ENCODE data around the gene ZCCHC3.
"Not testable (repeated sequence)": the region's sequence is repeated elsewhere in the genome, so short reads cannot be mapped to it uniquely, and the experiment has no call there.

ZCCHC3 gene

DNA sequence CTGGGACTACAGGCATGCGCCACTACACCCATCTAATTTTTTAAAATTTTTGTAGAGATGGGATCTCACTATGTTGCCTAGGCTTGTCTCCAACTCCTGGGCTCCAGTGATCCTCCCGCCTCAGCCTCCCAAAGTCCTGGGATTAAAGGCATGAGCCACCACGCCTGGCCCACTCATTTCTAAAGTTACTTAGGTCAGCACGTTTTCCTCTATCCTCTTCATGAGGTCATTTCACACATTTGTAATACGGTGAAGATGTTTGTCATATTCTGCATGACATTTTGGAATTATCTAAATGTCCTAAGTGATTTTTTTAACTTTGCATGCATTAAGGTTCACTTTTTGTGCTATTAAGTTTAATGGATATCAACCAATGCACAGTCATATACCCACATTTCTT, 16.0 kb downstream of the ZCCHC3 start:
- no peak for DNase-seq (ENCODE audit: low read depth)

DNA sequence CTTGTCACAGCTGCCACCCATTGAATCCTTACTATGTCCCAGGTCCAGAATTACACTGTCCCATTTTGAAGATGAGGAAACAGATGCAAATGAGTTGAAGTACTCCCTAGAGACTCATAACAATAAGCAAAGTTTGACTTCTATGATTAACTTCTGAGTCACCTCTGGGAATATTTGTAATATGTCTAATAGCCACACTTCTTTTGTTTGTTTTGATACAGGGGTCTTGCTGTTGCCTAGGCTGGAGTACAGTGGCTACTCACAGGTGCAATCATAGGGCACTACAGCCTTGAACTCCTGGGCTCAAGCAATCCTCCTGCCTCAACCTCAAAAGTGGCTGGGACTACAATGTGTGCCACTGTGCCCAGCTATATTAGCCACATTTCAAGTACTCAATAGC, 16.6 kb downstream of the ZCCHC3 start:
- no peak for DNase-seq (ENCODE audit: low read depth)

DNA sequence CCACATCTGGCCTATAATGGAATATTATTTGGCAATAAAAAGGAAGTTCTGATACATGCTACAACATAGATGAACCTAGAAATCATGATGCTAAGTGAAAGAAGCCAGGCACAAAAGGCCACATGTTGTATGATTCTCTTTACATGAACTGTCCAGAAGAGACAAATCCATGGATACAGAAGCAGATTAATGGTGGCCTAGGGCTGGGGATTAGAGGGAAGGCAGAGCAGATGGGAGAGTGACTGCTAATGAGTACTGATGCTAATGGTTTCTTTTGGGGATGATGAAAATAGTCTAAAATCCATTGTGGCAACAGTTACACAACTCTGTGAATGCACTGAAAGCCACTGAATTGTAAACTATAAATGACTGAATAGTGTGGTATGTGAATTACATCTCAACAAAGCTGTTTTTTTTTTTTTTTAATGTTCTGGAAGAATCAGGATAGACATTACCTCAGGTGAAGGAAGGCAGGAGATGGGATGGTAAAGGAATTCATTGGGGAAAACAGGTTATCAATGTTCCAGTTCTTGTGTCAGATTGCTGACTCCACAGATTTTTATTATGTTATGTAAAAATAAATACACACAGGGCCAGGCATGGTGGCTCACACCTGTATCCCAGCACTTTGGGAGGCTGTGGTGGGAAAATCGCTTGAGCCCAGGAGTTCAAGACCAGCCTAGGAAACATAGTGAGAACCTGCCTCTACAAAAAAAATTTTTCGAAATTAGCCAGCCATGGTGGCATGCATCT, 19.1 kb downstream of the ZCCHC3 start:
- no peak for DNase-seq (ENCODE audit: low read depth)

DNA sequence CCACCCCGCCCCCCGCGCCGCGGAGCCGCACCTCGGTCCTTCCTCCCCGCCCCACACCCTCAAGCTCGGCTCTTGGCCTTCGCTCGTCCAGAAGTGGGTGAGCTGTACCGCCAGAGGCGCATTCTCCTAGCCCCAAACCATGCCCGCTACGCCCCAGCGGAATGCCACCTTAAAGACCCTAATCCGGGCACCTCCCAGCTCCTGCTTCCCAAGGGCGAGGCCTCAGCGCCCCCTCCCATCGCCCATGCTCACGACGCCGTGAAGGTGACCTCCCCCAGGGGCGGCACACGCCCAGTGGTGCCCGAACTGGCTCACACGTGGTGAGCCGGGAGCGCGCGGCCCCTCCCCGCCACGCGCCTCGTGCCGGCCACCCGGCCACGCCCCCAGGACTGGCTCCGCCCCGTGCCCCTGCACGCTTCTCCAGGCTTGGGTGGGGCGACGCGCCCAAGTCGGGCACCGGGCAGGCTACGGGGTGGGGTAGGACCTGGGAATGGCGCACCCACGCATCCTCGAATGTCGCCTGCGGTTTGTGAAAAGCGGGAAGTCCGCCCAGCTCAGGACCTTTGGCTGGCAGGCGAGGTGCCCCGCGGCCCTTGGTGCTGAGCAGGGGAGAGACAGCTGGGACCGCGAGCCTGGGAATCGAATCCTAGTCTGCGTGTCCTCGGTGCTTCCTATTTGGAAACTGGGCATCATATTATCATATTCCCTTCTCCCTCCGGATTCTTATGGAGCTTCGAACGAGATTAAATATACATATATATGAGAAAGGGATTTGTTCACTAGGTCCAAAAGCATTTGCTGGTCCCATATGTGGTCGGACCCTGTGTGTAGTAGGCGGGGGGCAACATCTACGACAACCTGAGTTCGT, 27.0 kb downstream of the ZCCHC3 start:
- DNase-seq (ENCODE audit: low read depth) = peak; percentile 82

DNA sequence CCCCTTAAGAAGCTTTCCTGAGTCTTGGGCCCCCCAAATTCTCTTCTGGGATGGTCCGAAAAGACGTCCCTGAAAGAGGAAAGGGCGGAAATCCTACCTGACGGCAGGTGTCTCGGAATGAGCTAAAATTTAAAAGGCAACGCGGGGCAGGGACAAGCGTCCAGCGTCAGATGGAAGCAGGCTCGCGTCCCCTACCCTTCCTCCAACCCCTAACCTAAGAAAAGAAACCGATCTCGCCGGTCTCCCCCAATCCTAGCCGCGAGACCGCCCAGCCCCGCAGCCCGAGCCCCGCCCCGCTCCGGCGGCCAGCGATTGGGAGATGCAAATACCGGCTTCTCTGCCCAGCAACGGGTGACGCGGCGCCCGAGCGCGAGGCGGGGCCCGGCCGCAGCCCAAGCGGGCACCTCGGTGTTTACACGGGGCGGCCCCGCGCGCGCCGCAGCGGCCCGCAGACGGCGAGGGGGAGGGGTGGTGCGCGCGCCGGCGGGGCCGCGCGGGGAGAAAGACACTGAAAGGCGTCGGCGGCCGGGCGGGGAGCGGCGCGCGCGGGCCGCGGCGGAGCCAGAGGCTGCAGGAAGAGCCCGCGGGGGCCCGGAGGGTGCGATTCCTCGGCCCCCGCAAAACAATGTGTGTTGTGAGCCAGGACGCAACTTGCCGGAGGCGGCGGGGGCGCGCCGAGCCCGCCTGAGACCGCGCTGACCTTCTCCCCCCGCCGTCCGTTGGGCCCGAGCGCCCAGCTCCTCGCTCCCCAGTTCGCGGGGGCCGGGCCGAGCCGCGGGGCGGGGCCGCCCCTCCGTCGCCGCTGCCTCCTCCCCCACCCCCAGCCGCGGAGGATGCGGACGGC, 27.9 kb downstream of the ZCCHC3 start, which contains the start of gene SOX12:
SOX12 (plus strand) TSS at position 508 of the 844 bp plus-strand sequence. CDS start 373 bp downstream, outside the sequence.
- peak; percentile 96 for DNase-seq (ENCODE audit: low read depth)

DNA sequence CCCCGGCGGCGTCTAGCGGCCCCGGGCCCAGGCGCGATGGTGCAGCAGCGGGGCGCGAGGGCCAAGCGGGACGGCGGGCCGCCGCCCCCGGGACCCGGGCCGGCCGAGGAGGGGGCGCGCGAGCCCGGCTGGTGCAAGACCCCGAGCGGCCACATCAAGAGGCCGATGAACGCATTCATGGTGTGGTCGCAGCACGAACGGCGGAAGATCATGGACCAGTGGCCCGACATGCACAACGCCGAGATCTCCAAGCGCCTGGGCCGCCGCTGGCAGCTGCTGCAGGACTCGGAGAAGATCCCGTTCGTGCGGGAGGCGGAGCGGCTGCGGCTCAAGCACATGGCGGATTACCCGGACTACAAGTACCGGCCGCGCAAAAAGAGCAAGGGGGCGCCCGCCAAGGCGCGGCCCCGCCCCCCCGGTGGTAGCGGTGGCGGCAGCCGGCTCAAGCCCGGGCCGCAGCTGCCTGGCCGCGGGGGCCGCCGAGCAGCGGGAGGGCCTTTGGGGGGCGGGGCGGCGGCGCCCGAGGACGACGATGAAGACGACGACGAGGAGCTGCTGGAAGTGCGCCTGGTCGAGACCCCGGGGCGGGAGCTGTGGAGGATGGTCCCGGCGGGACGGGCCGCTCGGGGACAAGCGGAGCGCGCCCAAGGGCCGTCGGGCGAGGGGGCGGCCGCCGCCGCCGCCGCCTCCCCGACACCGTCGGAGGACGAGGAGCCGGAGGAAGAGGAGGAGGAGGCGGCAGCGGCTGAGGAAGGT, 28.7 kb downstream of the ZCCHC3 start:
- no peak for DNase-seq (ENCODE audit: low read depth)

DNA sequence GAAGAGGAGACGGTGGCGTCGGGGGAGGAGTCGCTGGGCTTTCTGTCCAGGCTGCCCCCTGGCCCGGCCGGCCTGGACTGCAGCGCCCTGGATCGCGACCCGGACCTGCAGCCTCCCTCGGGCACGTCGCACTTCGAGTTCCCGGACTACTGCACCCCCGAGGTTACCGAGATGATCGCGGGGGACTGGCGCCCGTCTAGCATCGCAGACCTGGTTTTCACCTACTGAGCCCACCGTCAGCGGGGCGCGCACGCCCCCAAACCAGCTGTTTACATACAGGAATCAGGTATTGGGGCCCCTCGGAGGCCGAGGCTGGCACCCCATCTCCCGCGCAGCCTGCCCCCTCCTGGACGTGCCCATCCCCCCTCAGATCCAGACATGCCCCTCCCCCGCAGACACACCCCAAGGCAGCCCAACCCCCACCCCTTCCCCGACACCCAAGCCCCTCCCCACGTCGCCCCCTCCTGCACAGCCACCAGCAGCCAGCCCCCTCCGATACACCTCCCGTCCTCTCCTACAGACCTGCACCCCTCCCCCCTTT, 29.3 kb downstream of the ZCCHC3 start:
- no peak for DNase-seq (ENCODE audit: low read depth)

DNA sequence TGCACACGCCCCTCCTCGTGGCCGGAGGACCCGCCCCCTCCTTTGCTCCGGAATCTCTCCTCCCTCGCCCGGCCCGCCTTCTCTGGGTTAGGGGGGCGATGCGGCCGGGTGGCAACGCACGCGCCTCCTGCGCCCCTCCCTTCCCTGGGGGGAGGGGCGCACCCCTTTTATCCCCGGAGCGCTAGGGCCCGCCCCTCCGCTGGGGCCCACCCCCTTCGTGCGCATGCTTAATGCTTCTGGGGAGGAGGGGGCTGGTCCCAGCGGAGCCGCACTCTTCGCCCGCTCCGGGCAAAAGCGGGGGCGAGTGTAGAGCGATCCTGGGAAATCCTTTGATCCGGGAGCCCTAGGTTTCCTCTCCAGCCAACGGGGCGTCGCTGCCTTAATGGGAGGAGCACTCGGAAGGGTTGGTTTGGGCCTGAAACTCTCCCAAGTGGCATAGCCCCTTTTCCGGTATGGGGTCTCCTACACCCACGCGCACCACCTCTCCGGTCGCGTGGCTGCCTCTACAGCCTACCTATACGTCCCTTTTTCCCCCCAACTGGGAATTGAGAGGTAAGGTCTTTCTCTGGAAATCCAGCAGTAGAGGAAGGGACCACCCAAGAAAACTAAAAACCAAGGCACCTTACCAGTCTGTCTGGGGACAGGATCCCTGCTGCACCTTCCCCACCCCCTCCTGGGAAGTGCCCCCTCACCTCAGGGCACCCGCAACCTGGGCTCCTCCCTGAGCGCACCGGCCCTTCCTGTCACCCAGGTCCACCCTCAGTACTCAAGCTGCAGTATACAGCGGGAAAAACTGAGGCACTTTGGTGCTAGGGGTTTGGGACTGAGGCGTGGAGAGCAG, 30.0 kb downstream of the ZCCHC3 start:
- DNase-seq (ENCODE audit: low read depth) = peak; percentile 53

DNA sequence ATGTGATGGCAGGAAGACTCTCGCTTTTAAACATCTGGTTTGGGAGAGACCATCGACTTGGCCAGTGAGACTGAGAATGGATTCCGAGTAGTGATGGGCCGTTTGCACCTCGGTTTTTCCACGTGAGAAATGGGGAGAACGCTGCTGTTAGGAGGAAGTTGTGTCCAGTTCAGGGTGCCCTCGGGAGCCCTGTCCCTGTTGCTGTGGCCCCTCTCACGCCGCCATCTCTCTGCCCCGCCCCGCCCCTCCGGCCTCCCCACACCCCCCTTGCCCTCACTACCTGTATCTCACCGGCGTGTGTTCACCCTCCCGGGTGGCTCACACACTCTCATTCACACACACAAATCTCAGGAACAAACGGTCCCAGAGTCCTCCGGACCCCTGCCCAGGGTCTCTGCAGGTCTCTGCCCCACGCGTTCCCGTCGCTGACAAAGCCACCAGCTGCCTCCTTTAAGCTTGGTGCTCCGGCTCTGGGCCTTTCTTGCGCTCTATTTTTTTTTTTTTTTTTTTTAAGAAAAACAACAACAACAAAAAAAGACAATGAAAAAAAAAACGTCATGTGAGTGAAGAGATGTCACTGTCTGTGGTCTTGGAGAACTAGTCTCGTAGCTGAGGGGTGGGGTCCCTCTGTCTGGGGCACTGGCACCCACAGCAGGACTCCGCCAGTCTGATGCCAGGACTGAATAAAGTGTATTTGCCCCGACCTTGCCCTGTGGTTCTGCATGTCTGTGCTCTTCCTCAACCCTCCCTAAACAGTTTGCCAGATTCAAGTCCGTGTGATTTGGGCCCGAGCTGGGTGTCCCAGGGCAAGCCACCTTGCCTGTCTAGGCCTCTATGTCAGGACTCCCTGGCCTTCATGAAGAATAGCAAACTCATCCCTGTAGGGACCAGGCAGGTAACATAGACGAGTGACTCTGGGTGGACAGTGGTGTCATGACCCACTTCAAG, 30.9 kb downstream of the ZCCHC3 start:
- no peak for DNase-seq (ENCODE audit: low read depth)

DNA sequence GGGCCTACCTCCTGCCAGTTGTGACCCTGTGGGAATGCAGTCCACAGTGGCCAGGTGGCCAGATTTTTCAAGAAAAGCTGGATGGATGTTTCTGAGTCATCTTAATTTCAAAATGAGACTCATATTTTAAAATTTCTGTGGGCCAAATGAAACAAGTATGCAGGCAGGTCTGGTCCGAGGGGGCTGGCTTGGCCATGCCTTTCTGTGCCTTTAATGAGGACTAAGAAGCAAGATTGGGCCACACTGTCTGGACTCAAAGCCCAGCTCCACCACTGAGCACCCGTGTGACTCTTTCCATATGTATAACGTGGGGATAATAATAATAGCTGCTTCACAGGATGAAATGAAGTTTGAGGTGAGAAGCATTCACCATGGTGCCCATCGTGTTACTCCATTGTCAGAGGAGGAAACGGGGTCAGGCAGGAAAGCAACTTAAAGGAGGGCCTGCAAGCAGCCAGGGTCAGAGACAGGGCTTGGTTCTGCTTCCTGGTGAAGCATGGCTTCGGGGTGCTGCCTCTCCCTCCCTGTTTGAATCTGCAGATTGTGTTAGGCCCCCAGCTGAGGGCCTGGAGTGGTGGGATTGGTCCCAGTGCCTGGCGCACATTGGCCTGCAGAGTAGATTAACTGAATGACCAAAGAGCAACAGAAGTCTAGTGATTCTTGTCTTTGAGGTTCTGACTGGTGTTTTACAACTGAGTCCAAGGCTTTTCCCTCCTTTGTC, 31.8 kb downstream of the ZCCHC3 start:
- DNase-seq (ENCODE audit: low read depth) = no peak

DNA sequence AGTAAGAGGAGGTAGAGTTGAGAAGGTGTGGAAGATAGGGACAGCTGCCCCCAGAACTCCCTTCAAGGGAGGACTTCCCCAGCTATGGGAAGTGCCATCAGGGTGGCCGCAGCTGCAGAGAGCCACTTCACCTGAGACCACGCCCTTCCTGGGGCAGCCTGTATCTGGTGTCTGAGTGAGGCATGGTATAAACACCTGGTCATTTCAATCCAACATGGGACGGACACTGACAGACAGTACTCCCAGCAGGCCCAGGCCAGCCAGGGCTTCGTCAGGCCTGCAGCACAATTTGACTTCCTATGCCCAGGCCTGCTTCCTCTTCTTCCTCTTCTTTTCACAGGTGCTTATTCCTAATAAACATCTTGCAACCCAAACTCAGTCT, 32.5 kb downstream of the ZCCHC3 start:
- no peak for DNase-seq (ENCODE audit: low read depth)

DNA sequence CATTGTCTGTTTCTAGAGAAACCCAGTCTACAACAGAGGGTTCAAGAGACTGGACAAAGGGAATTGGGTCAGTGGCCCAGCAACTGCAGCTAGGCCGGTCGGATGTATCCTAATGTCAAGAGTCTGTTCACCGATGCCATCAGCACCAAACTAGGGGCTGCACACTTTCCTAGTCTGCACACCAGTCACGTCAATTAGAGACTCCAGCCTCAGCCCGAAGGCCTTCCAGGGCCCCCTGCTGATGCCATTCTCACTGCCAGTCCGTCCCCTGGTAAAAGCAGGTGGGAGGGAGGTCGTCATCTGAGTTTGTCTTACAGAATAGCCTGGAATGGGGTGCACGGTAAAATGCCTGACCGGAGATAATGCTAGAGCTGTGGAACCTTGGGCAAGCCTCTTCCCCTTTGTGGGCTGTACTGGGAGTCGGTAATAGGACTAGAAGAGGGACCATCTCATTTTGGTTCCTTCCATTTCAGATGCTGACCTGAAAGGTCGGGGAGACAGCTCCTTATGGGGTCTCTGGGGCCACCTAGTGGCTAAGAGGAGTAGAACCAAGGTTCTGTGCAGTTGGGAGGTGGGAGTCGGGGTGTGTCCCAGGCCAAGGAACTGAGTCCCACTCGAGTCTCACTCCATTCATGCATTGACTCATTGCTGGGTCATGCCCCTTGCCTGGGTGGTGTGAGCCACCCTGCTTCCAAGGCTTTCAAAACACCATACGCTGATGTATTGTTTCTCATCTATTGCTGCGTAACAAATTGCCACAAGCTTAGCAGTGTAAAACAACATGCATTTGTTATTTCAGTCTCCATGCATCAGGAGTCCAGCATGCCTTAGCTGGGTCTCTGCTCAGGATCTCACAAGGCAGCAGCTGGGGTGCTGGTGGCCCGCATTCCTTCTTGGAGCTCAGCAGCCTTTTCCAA, 33.1 kb downstream of the ZCCHC3 start:
- no peak for DNase-seq (ENCODE audit: low read depth)

DNA sequence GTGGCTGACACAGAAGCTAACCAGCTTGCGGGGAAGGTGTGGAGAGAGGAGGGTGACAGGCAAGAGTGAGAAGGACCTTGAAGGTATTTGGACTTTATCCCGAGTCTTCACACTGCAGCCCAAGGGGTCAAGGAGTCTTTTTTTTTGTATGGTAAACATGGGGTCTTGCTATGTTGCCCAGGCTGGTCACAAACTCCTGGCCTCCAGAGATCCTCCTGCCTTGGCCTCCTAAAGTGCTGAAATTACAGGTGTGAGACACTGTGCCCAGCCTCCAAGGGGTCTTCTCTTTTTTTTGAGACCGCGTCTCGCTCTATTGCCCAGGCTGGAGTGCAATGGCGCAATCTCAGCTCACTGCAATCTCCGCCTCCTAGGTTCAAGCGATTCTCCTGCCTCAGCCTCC, 37.2 kb downstream of the ZCCHC3 start:
- no peak for DNase-seq (ENCODE audit: low read depth)

DNA sequence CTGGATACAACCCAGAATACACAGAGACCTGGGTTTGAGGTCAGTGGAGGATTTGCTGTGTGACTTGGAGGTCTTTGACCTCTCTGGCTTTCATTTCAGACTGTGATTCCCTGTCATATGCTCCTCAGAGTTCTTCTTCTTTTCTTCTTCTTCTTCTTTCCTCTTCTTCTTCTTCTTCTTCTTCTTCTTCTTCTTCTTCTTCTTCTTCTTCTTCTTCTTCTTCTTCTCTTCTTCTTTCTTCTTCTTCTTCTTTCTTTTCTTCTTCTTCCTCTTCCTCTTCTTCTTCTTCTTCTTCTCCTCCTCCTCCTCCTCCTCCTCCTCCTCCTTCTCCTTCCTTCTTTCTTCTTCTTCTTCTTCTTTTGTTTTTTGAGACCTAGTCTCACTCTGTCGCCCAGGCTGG, 38.7 kb downstream of the ZCCHC3 start:
- not testable (repeated sequence) for DNase-seq (ENCODE audit: low read depth)

DNA sequence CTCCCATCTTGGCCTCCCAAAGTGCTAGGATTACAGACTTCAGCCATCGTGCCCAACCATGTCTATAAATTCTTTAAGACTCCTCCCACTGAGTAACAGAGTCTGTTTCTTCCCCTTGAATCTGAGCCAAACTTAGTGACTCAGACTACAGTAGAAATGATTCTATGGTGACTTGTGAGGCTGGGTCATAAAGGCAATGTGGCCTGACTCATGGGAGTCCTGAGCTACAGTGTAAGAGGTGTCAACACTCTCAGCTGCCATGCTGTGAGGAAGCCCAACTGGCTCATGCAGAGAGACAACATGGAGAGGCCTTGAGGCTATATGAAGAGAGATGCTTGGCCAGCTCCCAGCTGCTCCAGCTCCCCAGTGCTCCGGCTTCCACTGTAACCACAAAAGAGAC, 44.3 kb downstream of the ZCCHC3 start:
- no peak for DNase-seq (ENCODE audit: low read depth)

DNA sequence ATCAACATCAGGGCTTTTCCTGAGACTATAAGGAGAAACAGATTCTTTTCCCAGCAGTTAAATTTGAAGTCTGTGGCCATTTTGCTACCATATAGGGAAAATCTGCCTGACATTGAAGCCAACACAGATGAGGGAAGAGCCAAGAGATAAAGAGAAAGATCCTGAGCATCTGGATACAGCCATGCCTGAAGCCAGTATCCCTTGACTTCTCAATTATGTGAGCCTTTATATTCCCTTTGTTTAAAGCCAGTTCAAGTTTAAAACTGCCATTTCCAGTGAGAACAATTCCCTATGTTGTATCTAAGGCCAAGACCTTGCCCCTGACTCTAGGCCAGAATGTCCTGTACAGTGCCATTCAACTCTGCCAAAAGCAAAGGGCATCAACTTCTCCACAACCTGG, 45.7 kb downstream of the ZCCHC3 start:
- no peak for DNase-seq (ENCODE audit: low read depth)

DNA sequence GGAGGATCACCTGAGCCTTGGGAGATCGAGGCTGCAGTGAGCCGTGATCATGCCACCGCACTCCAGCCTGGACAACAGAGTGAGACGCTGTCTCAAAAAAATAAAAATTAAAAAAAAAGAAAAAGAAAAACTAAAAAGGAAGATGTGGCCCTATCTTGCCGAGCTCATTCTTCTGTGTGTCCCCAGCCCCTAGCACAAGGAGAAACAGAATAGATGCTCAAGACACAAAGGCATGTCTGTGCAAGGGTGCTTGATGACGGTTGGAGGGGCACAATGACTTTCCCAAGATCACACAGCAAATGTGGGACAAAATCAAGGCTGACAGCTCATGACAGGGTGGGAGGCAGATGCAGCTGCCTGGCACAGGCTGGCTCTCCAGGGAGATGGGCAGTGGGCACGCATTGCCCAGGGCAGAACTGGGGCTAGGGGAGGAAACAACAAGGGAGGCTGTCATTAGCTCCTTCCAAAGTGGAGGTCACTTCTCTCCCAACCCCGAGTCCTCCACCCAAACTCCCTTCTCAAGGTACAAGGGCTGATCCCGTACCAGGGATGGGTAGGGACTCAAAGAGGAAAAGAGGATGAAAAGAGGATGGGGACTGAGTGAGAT, 48.8 kb downstream of the ZCCHC3 start:
- DNase-seq (ENCODE audit: low read depth) = no peak
